Panc1 (cell line): ENCODE data around the gene MDM2. TPM values are rescaled to one million over a fixed set of nuclear protein-coding genes. Genes with fewer than 3 reads are reported as not detected.

Experiments
- ATAC-seq: fragments of 200-7000 bp; cut with Tn5 transposase; 2 replicates; pipeline ENCODE4 v1.9.1; 2020; ENCODE audit warnings: mild to moderate bottlenecking, moderate library complexity
- BruUV-seq: library from RNA; stranded (reverse); fragments of 400-500 nt; replicated peaks from 2 replicates; lab custom pipeline; 2021; lab: Mats Ljungman, UMichigan
- CTCF ChIA-PET: fragments of 300-600 bp; sonication (Branson Sonifier 250); formaldehyde crosslinking; loops from one replicate; lab custom pipeline; 2022; ENCODE audit warnings: antibody characterized with exemption; lab: Charles Lee
- POLR2A ChIA-PET: fragments of 300-600 bp; sonication (Branson Sonifier 250); formaldehyde crosslinking; loops from one replicate; lab custom pipeline; 2022; ENCODE audit warnings: antibody characterized with exemption; lab: Charles Lee
- DNase-seq: peaks from one replicate; pipeline ENCODE4 v3.0.0-alpha.2; 2010; ENCODE audit warnings: low read depth, low spot score
- H3K27ac ChIP-seq: 2 replicates; pipeline ENCODE4 v1.5.1; 2011; ENCODE audit warnings: mild to moderate bottlenecking, low read length, inconsistent platforms
- H3K27me3 ChIP-seq: fragments of 200-500 bp; sonication (Bioruptor generic); 2 replicates; pipeline ENCODE4 v1.6.0; 2014; ENCODE audit warnings: low read length, inconsistent platforms; ENCODE audit not compliant: control insufficient read depth, insufficient read depth
- H3K36me3 ChIP-seq: fragments of 200-500 bp; sonication (Bioruptor generic); 2 replicates; pipeline ENCODE4 v1.5.1; 2014; ENCODE audit warnings: inconsistent platforms, mild to moderate bottlenecking, low read length, moderate library complexity; ENCODE audit not compliant: control insufficient read depth, insufficient read depth
- H3K4me1 ChIP-seq: 2 replicates; pipeline ENCODE4 v1.5.1; 2011; ENCODE audit warnings: inconsistent platforms, mild to moderate bottlenecking, low read length, moderate library complexity; ENCODE audit not compliant: control insufficient read depth, insufficient read depth
- H3K4me3 ChIP-seq, 2 experiments: 2 replicates each; pipeline ENCODE4 v1.5.1; 2011 to 2012; ENCODE audit warnings: low read depth in 2 of 2, low read length in 2 of 2, mild to moderate bottlenecking in 2 of 2, inconsistent platforms in 1 of 2, moderate library complexity in 1 of 2
- H3K9me3 ChIP-seq: fragments of 200-500 bp; sonication (Bioruptor generic); 2 replicates; pipeline ENCODE4 v1.5.1; 2014; ENCODE audit warnings: low read depth, mild to moderate bottlenecking, inconsistent platforms, low read length, moderate library complexity; ENCODE audit not compliant: control insufficient read depth, insufficient read depth
- CTCF ChIP-seq: fragments of 450-650 bp; IDR thresholded peaks from 2 replicates; pipeline ENCODE4 v1.5.1; 2017; ENCODE audit warnings: mild to moderate bottlenecking
- POLR2AphosphoS5 ChIP-seq: IDR thresholded peaks from 2 replicates; pipeline ENCODE4 v1.6.1; 2012; ENCODE audit warnings: mild to moderate bottlenecking, low read depth, low read length, moderate library complexity
- REST ChIP-seq, 2 experiments: IDR thresholded peaks; 2 replicates each; pipeline ENCODE4 v1.6.1; 2011 to 2012; ENCODE audit warnings: low read depth in 2 of 2, control low read depth in 1 of 2, low read length in 1 of 2, mild to moderate bottlenecking in 1 of 2, moderate library complexity in 1 of 2; ENCODE audit not compliant: insufficient read depth in 1 of 2
- SIN3A ChIP-seq: IDR thresholded peaks from 2 replicates; pipeline ENCODE4 v1.6.1; 2012; ENCODE audit warnings: low read depth, mild to moderate bottlenecking, low read length, moderate library complexity, borderline replicate concordance; ENCODE audit not compliant: insufficient read depth
- TCF7L2 ChIP-seq: IDR thresholded peaks from 2 replicates; pipeline ENCODE4 v1.6.1; 2011; ENCODE audit warnings: mild to moderate bottlenecking, low read depth, low read length, inconsistent platforms
- in situ Hi-C: cut with HindIII; loops from 2 replicates; pipeline ENCODE4 v1.10.0; 2016; ENCODE audit warnings: low sequenced_read_pairs, low pct_unique_long_range_greater_than_20kb
- intact Hi-C: fragments of 100-400 bp; cut with micrococcal nuclease; formaldehyde crosslinking; loops from one replicate; pipeline ENCODE4 v1.10.0; 2022; ENCODE audit not compliant: unreplicated experiment
- total RNA-seq: library from RNA; stranded (reverse); gene quantifications from one replicate; pipeline ENCODE4 v1.2.1, GENCODE V29; 2021; ENCODE audit not compliant: unreplicated experiment

Gene MDM2
- total RNA-seq, 1 experiment from 2014 or later: 101 TPM

- peaks cover 39% of the 10 kb centered on the region for H3K36me3 ChIP-seq
- ChIA-PET CTCF (no interaction called here), POLR2A (no interaction called here)
- ATAC-seq (no peak), DNase-seq (no peak)
- BruUV-seq: no TSS peak
- H3K4me1 ChIP-seq: no peaks in the 10 kb centered on the region
- H3K4me3 ChIP-seq: no peak overlapping the region
- H3K9me3 ChIP-seq: no peaks in the 10 kb centered on the region
- in situ Hi-C loops (no loop called here), intact Hi-C loops (no loop called here)
- no peak for TF ChIP-seq TCF7L2
- no peak for TF ChIP-seq REST (IDR thresholded peaks at IDR 0.05; ENCODE audit: insufficient read depth in 1 of 2, low read depth in 2 of 2, low read length in 1 of 2)
- TF ChIP-seq CTCF: no peak
- TF ChIP-seq POLR2AphosphoS5: no peak
- no peaks in the 10 kb centered on the region for H3K27me3 ChIP-seq
- no peak overlapping the region for H3K27ac ChIP-seq
Measured at GRCh38 chr12:68831751-68832503, 23.9 kb downstream of the MDM2 start.

- intact Hi-C loops: no loop called here
Measured at GRCh38 chr12:68832504-68832867, 24.5 kb downstream of the MDM2 start.

More at GRCh38 chr12:68832504-68832867, 24.5 kb downstream of the MDM2 start:
- Histone ChIP-seq H3K36me3 (peaks cover 37% of the 10 kb centered on the region), H3K4me1 (no peaks in the 10 kb centered on the region), H3K9me3 (no peaks in the 10 kb centered on the region), H3K27ac (no peak overlapping the region), H3K27me3 (no peaks in the 10 kb centered on the region), H3K4me3 (no peak overlapping the region)
- in situ Hi-C loops: no loop called here
- ATAC-seq (no peak), DNase-seq (no peak)
- ChIA-PET POLR2A (interaction anchor here (0.7 kb wide), 1 partner anchor 10 kb away, joined by 12 read pairs; no protein-coding TSS in a partner anchor), CTCF (no interaction called here)
- TF ChIP-seq TCF7L2: no peak
- no peak for TF ChIP-seq CTCF
- no peak for TF ChIP-seq POLR2AphosphoS5
- TF ChIP-seq SIN3A: no peak
- no peak for TF ChIP-seq REST (IDR thresholded peaks at IDR 0.05; ENCODE audit: insufficient read depth in 1 of 2, low read depth in 2 of 2, low read length in 1 of 2)
- no TSS peak for BruUV-seq
